K562 (cell line): Measurements from ENCODE around the gene MYRIP.

ENCODE experiments used
- CREB1 ChIP-seq, 2 experiments: sonication (generic) in 1 of 2; formaldehyde crosslinking in 1 of 2; IDR thresholded peaks; 2 replicates each; pipeline versions ENCODE4 v1.6.1 to v1.8.0; 2012 to 2022; ENCODE audit warnings: inconsistent platforms in 1 of 2, mild to moderate bottlenecking in 1 of 2, missing genetic modification reagents in 1 of 2, moderate library complexity in 1 of 2
- GTF2F1 ChIP-seq: IDR thresholded peaks from 2 replicates; pipeline ENCODE4 v1.6.1; 2011; ENCODE audit warnings: low read depth, low read length, improper control_type of control experiment
- HSF4 ChIP-seq: fragments of 250-450 bp; sonication (Bioruptor Pico); IDR thresholded peaks from 2 replicates; pipeline ENCODE4 v2.1.2; 2022; ENCODE audit warnings: mild to moderate bottlenecking, moderate library complexity, borderline replicate concordance
- IRF9 ChIP-seq: fragments of 450-650 bp; IDR thresholded peaks from 2 replicates; pipeline ENCODE4 v1.6.1; 2016; ENCODE audit warnings: missing biosample characterization, missing genetic modification characterization
- NCOA1 ChIP-seq: fragments of 450-650 bp; IDR thresholded peaks from 2 replicates; pipeline ENCODE4 v1.6.1; 2016; ENCODE audit warnings: low read depth
- OTX1 ChIP-seq: fragments of 450-650 bp; formaldehyde crosslinking; IDR thresholded peaks from 2 replicates; pipeline ENCODE4 v1.4.0; 2022; ENCODE audit warnings: mild to moderate bottlenecking
- SREBF2 ChIP-seq: sonication (generic); formaldehyde crosslinking; IDR thresholded peaks from 2 replicates; pipeline ENCODE4 v1.4.0; 2020; ENCODE audit warnings: mild to moderate bottlenecking, missing genetic modification reagents
- TCF7 ChIP-seq: sonication (generic); IDR thresholded peaks from 2 replicates; pipeline ENCODE4 v1.6.1; 2016; ENCODE audit warnings: antibody characterized with exemption, borderline replicate concordance
- ZNF277 ChIP-seq: fragments of 250-450 bp; sonication (Bioruptor Pico); IDR thresholded peaks from 2 replicates; pipeline ENCODE4 v1.8.0; 2022; ENCODE audit warnings: inconsistent platforms, mild to moderate bottlenecking, moderate library complexity, borderline replicate concordance

GRCh38 chr3:40190056-40190455 lies 380.6 kb downstream of the MYRIP start:
- TF ChIP-seq IRF9 (tag) (no peak), TCF7 (no peak), OTX1 (no peak), HSF4 (CRISPR knock-in tag) (no peak), SREBF2 (no peak), GTF2F1 (no peak), CREB1 (IDR thresholded peaks at IDR 0.05) (no peak), CREB1 (CRISPR knock-in tag; IDR thresholded peaks at IDR 0.05) (no peak), ZNF277 (CRISPR knock-in tag) (no peak), NCOA1 (no peak)
